HG02571 (cell line): ENCODE measurements around the gene NKIRAS2.

Experiments used
- ATAC-seq: cut with Tn5 transposase; IDR thresholded peaks from one replicate; pipeline ENCODE4 v1.9.1; 2021; ENCODE audit warnings: mild to moderate bottlenecking, moderate library complexity; ENCODE audit not compliant: unreplicated experiment

NKIRAS2 gene

GRCh38 chr17:42019509-42020404, at the start of gene NKIRAS2:
Gene NKIRAS2, plus strand, starts transcription at chr17:42020090. Its CDS starts 1,488 bp downstream, at chr17:42021578.
- peak; percentile 51 for ATAC-seq

DNA sequence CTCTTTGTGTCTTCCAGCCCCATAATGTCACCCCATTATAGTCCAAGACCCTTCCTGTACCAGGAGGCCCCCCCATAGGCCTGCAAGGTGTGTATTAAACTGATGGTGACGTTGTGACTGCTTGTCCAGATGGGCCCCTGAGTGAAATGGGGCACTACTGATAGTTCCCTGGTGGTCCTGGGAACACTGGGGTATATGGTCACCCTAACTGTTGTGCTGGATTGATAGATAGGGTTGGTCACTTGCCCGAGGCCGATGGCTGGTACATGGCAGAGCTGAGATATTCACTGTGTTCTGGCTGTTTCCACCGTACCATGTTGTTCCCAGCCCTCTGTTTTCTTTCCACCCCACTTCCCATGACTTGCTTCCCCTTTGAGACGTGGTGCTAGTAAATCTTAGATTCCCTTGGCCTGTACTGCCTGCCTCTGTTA, 49.0 kb upstream of the NKIRAS2 start:
- no peak for ATAC-seq

DNA sequence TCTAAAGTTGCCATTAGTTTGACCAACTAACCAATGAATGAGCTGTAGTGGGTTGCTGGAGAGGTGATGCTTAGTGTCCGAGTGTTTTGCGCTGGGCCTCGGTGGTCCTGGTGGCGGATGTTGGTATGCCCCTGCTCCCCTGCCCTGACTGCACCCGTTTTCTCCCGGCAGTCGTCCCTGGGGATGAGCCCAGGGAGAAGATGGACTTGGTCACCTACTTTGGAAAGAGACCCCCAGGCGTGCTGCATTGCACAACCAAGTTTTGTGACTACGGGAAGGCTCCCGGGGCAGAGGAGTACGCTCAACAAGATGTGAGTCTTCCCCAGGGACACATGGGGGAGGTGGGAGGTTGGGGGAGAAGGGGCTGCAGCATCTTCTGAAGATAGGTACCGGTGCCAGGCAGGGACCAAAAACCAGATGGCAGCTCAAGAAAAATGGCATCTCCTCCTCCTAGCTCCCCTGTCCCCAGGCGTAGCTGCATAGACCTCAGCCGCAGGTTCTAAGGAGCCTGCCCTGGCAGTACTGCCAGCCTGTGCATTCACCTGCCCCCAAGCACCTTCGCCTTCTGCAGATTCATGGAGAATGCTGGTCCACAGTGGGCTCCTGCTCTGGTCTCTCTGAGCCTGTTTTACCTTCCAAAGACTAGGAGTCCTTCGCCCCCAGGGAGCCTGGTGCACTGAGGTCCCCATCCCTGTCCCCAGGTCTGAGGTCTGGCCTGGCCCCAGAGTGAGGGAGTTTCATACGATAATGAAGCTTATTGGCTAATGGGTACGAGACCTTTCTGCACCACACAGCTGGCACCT, 48.0 kb upstream of the NKIRAS2 start:
- ATAC-seq, result no peak

DNA sequence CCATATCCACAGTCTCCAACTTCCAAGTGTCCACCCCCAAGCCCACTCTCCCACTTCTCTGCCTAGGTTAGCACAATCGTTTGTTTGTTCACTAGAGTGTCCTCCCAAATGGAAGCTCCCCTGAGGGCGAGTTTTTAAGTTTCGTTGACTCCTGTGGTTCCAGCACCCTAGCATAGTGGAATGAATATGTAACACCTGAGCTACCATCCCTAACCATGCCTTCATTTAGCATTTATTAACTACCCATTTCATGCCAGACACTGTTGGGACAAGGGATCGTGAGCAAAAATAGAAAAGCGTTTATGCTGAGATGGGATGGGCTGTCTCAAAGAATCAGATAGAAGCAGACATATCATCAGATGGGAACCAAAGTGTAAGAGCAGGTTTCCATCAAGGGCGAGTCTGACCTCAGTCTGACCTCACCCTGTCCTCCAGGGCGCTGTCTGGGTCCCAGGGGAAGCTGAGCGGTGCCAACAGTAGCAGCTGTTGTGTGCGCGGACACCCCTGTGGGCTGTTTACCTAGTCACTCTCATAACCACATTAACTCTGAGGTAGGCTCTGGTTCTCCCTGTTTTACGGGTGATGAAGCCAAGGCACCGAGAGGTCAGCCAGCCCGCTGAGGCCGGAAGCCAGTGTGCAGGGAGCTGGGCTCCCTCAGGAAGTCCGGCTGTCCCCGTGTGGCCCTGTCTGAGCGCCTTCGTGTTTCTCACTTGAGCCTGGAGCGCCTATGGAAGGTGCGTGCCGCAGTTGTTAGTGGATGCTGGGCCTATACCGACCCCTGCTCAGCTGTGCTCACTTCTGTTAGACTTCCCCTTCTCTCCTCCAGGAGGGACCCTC, 47.1 kb upstream of the NKIRAS2 start:
- ATAC-seq, result no peak

GRCh38 chr17:41973408-41973811, 46.5 kb upstream of the NKIRAS2 start:
- no peak for ATAC-seq

GRCh38 chr17:41974031-41974430, 45.9 kb upstream of the NKIRAS2 start:
- ATAC-seq, result no peak

GRCh38 chr17:41974658-41975057, 45.2 kb upstream of the NKIRAS2 start:
- ATAC-seq, result no peak

- ATAC-seq, result no peak
These were observed 44.5 kb upstream of the NKIRAS2 start for GRCh38 chr17:41975099-41976083.

GRCh38 chr17:41976142-41976768, 43.6 kb upstream of the NKIRAS2 start:
- ATAC-seq, result no peak

GRCh38 chr17:41977991-41978390, 41.9 kb upstream of the NKIRAS2 start:
- ATAC-seq, result no peak

GRCh38 chr17:41982026-41982760, 37.7 kb upstream of the NKIRAS2 start:
- no peak for ATAC-seq

GRCh38 chr17:41984454-41984853, 35.4 kb upstream of the NKIRAS2 start:
- no peak for ATAC-seq

GRCh38 chr17:41985919-41986318, 34.0 kb upstream of the NKIRAS2 start:
- no peak for ATAC-seq

- no peak for ATAC-seq
These were observed 33.3 kb upstream of the NKIRAS2 start for GRCh38 chr17:41986634-41987033.

DNA sequence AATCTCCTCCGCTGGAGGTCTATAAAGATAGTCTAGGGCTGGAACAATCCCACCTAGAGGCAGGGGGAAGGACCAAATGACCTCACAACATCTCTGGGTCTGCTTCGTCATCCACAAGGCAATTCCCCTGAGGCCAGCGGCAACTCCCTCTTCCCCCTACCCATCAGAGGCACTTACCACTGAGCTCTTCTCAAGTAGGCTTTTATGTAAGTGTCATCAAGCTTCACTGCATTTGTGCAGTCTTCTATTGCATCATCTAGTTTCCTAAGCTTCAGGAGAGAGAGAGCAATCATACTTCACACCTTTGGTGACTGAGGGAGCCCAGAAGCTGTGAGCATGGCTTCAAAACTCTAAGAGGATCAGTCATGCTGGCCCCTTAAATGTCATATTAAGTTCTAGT, 32.2 kb upstream of the NKIRAS2 start:
- ATAC-seq, result no peak

GRCh38 chr17:41988418-41988817, 31.5 kb upstream of the NKIRAS2 start:
- ATAC-seq, result no peak

- ATAC-seq, result no peak
These were observed 30.0 kb upstream of the NKIRAS2 start for GRCh38 chr17:41989702-41990419.

- ATAC-seq, result no peak
These were observed 27.3 kb upstream of the NKIRAS2 start for GRCh38 chr17:41992576-41992975.
